Gastroesophageal sphincter (tissue), 4 donors: ENCODE results near the gene KCNN3. TPM values are rescaled to one million over a fixed set of nuclear protein-coding genes. Genes with fewer than 3 reads are reported as not detected.

Experiments used
- ATAC-seq: fragments of 150-250 bp; one replicate; pipeline ENCODE4 v1.9.1; 2016; ENCODE audit warnings: mild to moderate bottlenecking, moderate library complexity
- H3K27ac ChIP-seq, 4 donors: fragments of 200-600 bp; sonication (generic) in 3 of 4; 1 replicate in 3 of 4; 2 replicates in 1 of 4; pipeline ENCODE4 v1.5.1; 2016 to 2019
- H3K27me3 ChIP-seq: fragments of 200-600 bp; sonication (generic); one replicate; pipeline ENCODE4 v1.5.1; 2019
- H3K36me3 ChIP-seq, 2 donors: fragments of 200-600 bp; sonication (generic); one replicate each; pipeline ENCODE4 v1.5.1; 2019; ENCODE audit warnings: control low read depth in 1 of 2
- H3K4me1 ChIP-seq, 3 donors: fragments of 200-600 bp; sonication (generic); 1 replicate in 2 of 3; 2 replicates in 1 of 3; pipeline ENCODE4 v1.5.1; 2016 to 2019; ENCODE audit warnings: control low read depth in 2 of 3
- H3K4me3 ChIP-seq, 2 donors: fragments of 200-600 bp; sonication (generic); one replicate each; pipeline ENCODE4 v1.5.1; 2019; ENCODE audit warnings: mild to moderate bottlenecking in 1 of 2, moderate library complexity in 1 of 2
- H3K9me3 ChIP-seq, 3 donors: fragments of 200-600 bp; sonication (generic); one replicate each; pipeline ENCODE4 v1.5.1; 2017 to 2019; ENCODE audit warnings: control low read depth in 2 of 3
- CTCF ChIP-seq, 4 experiments: fragments of 200-600 bp in 2 of 4; fragments of 450-650 bp in 2 of 4; sonication (generic) in 1 of 4; IDR thresholded peaks; one replicate each; pipeline ENCODE4 v1.5.1; 2017 to 2019; ENCODE audit warnings: antibody characterized with exemption in 4 of 4, mild to moderate bottlenecking in 2 of 4, moderate library complexity in 2 of 4
- EP300 ChIP-seq: sonication (generic); formaldehyde crosslinking; IDR thresholded peaks from one replicate; pipeline ENCODE4 v1.6.1; 2017; ENCODE audit warnings: antibody characterized with exemption, mild to moderate bottlenecking
- POLR2A ChIP-seq, 2 donors: fragments of 450-650 bp; IDR thresholded peaks; one replicate each; pipeline ENCODE4 v1.6.1; 2017; ENCODE audit warnings: antibody characterized with exemption in 2 of 2, mild to moderate bottlenecking in 2 of 2, moderate library complexity in 1 of 2
- POLR2AphosphoS5 ChIP-seq: sonication (generic); formaldehyde crosslinking; IDR thresholded peaks from one replicate; pipeline ENCODE4 v1.6.1; 2017; ENCODE audit warnings: antibody characterized with exemption
- WGBS, 2 donors: methylation state at CpG; one replicate each; pipeline ENCODE4 v1.1.5; 2018; ENCODE audit warnings: low coverage in 1 of 2; 5-methylcytosine and 5-hydroxymethylcytosine counted together
- total RNA-seq, 4 donors: library from RNA; depleted of rRNA; stranded (reverse); fragments of >200 nt; gene quantifications; one replicate each; pipeline ENCODE4 v1.1.0, GENCODE V29; 2016

The KCNN3 gene
- total RNA-seq, 4 donors from 2014 or later: 1.8 to 13.7 (median 8.1) TPM

GRCh38 chr1:154746622-154747299 is 123.3 kb downstream of the KCNN3 start:
- peaks cover 0 to 59% (median 9%) of the 10 kb centered on the region in 3 donors for H3K4me1 ChIP-seq
- H3K27ac ChIP-seq: peak overlapping the region in 2 of 4 donors; percentile 54 to 56
- H3K4me3 ChIP-seq: no peak overlapping the region
- H3K9me3 ChIP-seq: no peaks in the 10 kb centered on the region
- 81 to 91% methylated on average over 4 to 5 of the region's 6 CpGs for WGBS, 2 donors
- H3K27me3 ChIP-seq: peaks cover 34% of the 10 kb centered on the region
- TF ChIP-seq EP300 (no peak), POLR2A (IDR thresholded peaks at IDR 0.05) (no peak), CTCF (IDR thresholded peaks at IDR 0.05) (no peak), POLR2AphosphoS5 (no peak)
- H3K36me3 ChIP-seq: no peaks in the 10 kb centered on the region
- no peak for ATAC-seq

- H3K27me3 ChIP-seq: peaks cover 34% of the 10 kb centered on the region
- peaks cover 0 to 53% (median 3%) of the 10 kb centered on the region in 3 donors for H3K4me1 ChIP-seq
- TF ChIP-seq POLR2AphosphoS5 (no peak), CTCF (IDR thresholded peaks at IDR 0.05) (no peak)
- H3K36me3 ChIP-seq: no peaks in the 10 kb centered on the region
- peak overlapping the region in 1 of 4 donors; percentile 54 for H3K27ac ChIP-seq
- ATAC-seq: no peak
- peaks cover 0 to under 1% (median 0%) of the 10 kb centered on the region in 3 donors for H3K9me3 ChIP-seq
- WGBS, 2 donors: 60 to 64% methylated on average over 3 to 12 of the region's 12 CpGs
- H3K4me3 ChIP-seq: no peak overlapping the region
Observed at GRCh38 chr1:154745750-154746425, 124.2 kb downstream of the KCNN3 start.

DNA sequence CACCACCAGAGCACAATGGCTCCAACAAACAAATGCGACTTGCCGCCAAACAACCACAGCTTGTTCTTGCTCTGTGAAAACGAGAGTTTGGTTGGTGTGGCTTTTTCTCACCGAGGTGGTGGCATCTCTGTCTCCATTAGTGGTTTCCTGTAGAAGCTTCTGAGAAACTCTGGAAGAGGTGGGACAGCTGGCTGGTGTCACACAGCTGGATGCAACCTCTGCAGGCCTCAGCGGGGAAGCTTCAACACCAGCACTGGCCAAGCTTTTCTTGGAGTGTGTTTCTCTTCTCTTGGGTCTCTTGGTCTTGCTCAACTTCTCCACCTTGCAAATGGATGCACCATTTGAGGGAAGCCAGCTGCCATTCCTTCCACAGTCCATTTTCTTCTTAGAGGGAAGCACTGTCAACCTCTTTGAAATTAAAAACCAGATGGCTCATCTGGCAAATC is 124.8 kb downstream of the KCNN3 start:
- Histone ChIP-seq H3K4me3 (no peak overlapping the region), H3K36me3 (no peaks in the 10 kb centered on the region), H3K4me1 (peaks cover 0 to 48% (median 3%) of the 10 kb centered on the region in 3 donors), H3K27me3 (peaks cover 30% of the 10 kb centered on the region), H3K27ac (no peak overlapping the region), H3K9me3 (peaks cover 0 to 6% (median 0%) of the 10 kb centered on the region in 3 donors)
- TF ChIP-seq CTCF (IDR thresholded peaks at IDR 0.05) (no peak), POLR2A (IDR thresholded peaks at IDR 0.05) (no peak), POLR2AphosphoS5 (peak; percentile 82), EP300 (no peak)
- 67 to 78% methylated on average over 3 to 4 of the region's 5 CpGs for WGBS, 2 donors
- peak; percentile 87 for ATAC-seq

DNA sequence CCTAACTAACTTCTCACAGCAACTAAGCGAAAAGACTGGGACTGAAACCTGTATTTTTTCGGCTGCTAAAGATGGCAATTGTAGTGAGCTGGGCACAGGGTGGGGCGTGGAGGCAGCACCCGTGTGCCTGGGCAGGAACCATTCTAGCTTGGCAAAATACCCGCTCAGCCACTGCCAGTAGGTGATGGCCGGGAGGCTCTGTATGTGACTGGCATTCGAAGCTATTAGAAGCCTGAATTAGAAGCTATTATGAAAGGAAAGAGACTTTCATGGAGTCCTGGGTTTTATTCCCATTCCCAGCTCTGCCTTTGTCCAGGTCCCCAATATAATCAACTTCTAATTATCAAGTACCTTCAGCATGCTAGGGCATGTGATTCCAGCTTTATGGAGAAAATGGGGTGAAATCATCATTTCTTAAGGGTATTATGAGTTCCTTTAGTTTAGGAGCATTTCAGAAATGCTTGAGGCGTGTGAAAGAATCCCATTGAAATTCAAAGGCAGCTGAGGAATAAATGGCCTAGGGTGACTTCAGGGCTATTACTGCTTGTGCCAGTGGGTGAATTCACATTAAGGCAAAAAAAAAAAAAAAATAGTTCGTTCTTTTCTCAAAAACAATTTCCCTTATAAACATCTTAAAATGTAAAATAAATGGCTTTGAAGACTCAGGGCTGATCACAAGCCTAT is 125.6 kb downstream of the KCNN3 start:
- H3K9me3 ChIP-seq: peaks cover 0 to 7% (median 0%) of the 10 kb centered on the region in 3 donors
- 87 to 89% methylated on average over 2 to 7 of the region's 9 CpGs for WGBS, 2 donors
- TF ChIP-seq POLR2A (IDR thresholded peaks at IDR 0.05) (no peak), CTCF (IDR thresholded peaks at IDR 0.05) (no peak), POLR2AphosphoS5 (no peak), EP300 (no peak)
- H3K4me3 ChIP-seq: no peak overlapping the region
- peaks cover 0 to 44% (median 3%) of the 10 kb centered on the region in 3 donors for H3K4me1 ChIP-seq
- peaks cover 24% of the 10 kb centered on the region for H3K27me3 ChIP-seq
- no peak overlapping the region for H3K27ac ChIP-seq
- no peaks in the 10 kb centered on the region for H3K36me3 ChIP-seq
- no peak for ATAC-seq
